ENCODE results near the gene SCAMP4.

Gene SCAMP4

GRCh38 chr19:1917146-1917545, 11.9 kb downstream of the SCAMP4 start:
- DNase-seq = no peak

DNA sequence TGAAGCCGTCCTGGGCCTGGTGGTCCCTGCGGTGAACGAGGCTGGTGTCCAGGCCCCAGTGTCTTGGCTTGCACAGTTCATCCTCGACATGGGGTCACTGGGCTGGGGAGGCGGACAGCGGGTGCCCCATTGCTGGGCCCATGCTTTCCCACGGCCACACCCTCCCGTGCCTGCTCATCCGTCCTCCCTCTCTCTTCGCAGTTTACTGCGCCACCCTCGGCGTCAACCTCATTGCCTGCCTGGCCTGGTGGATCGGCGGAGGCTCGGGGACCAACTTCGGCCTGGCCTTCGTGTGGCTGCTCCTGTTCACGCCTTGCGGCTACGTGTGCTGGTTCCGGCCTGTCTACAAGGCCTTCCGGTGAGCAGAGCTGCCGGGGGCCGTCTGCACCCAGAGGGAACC, 12.7 kb downstream of the SCAMP4 start:
- no peak for DNase-seq

DNA sequence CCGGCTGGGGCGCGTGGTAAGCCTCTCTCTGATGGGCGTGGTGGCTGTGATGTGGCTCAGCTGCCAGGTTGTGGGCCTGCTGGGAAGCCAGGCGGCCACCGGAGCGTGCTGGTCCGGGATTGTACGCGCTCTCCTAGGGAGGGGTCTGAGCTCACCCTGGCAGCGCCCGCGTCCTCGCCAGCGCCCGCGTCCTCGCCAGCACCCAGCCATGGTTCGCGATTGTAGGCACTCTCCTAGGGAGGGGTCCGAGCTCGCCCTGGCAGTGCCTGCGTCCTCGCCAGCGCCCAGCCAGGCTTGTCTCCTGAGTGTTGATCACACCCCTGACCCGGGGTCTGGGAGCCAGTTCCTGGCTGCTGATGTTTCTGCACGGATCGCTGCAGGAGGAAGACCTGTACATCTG, 13.8 kb downstream of the SCAMP4 start:
- no peak for DNase-seq

DNA sequence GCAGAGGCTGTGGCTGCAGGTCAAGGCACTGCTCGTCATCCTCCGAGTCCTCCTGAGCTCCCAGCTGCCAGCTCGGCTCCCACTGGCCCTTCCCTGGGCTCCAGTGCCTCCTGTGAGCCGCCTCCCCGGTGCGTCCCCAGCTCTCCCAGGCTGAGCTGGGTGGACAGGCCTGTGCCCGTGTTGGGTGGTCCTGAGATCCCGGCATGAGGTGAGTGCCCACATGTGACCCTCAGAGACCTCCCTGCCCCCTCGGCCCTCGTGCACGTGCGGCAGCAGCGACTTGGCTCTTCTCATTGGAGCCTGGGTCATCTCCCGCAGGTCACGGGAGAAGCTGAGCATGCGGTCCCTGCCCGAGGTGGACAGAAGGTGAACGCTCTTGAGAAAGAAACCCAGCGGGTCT, 15.4 kb downstream of the SCAMP4 start:
- no peak for DNase-seq

DNA sequence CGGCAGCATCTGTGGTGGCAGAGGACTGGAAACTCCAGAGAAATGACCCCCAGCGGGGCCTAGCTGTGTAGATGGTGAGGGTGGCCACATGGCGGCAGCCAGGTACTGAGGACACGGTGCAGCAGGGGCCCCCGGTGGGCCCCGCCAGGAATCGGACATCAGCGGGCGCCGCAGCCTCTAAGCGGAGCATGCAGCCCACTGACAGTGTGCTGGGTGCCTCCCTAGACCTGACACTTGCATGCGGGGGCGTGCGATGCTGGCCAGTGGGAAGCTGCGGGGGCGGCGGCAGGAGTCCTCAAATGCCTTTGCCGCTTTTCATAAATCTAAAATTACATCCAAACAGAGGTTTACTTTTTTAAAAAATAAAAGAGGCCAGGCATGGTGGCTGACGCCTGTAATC, 16.1 kb downstream of the SCAMP4 start:
- DNase-seq = no peak

DNA sequence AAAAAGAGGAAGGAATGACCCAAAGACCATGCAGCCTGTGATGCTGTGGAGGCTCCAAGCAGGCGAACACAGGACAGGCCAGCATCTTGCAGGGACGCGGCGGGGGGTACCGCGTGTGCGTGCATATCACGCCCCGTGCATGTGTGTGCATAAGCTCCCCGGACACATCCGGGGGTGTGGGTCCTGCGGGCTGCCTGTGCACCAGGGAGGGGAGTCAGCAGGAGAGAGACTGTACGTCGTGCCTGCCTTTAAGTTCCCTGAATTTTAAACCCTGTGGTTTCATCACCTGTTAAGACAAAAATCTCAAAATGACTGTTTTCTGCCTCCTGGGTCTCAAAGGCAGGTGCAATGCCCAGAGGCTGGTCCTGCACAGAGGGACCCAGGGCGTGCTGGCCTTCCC, 16.6 kb downstream of the SCAMP4 start:
- no peak for DNase-seq

DNA sequence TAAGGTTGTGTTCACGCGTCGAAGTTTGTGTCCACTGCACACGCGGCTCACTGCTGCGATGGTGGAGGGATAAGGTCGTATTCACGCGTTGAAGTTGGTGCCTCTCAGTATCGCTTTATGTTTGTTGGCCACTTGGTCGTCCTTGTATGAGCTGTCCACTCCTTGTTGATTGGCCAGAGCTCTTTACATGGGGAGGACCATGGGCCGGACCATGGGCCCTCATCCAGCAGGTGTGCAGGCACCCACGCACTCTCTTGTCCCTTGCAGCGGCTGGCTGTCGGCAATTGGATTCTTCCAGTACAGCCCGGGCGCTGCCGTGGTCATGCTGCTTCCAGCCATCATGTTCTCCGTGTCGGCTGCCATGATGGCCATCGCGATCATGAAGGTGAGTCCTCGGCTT, 17.6 kb downstream of the SCAMP4 start:
- no peak for DNase-seq

DNA sequence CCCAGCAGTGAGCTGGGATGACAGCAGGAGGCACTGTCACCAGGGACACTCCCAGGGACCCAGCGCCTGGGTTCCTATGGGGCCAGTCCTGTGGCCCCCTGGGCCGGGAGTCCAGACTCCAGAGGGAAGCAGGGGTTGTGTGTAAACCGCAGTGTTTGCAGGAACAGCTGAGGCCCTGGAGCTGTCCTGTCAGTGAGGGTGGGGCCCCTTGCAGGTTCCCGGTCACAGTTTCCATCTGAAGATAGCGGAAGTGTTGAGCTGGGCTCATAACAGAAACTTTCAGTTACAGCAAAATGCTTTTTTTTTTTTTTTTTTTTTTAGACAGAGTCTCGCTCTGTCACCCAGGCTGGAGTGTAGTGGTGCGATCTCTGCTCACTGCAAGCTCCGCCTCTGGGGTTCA, 18.1 kb downstream of the SCAMP4 start:
- DNase-seq = no peak

GRCh38 chr19:1924320-1924961, 19.2 kb downstream of the SCAMP4 start:
- no peak for DNase-seq

DNA sequence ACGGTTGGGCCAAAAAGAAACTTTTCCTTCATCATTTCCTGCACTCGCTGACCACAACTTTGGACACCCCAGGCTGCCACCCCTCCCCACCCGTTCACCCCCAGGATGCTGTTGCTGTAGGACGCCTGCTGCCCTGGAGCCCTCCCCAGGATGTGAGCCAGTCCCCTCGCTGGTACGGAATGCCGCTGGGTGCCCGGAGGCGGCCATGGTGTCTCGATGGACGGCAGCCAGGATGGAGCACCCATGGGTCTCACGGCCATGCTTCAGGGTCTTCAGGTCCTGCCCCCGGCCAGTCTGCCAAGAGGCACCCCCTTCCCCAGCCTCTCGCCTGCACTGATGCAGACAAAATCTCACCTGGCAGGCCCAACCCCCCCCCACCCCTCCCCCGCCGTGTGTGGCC, 20.3 kb downstream of the SCAMP4 start:
- DNase-seq = no peak

DNA sequence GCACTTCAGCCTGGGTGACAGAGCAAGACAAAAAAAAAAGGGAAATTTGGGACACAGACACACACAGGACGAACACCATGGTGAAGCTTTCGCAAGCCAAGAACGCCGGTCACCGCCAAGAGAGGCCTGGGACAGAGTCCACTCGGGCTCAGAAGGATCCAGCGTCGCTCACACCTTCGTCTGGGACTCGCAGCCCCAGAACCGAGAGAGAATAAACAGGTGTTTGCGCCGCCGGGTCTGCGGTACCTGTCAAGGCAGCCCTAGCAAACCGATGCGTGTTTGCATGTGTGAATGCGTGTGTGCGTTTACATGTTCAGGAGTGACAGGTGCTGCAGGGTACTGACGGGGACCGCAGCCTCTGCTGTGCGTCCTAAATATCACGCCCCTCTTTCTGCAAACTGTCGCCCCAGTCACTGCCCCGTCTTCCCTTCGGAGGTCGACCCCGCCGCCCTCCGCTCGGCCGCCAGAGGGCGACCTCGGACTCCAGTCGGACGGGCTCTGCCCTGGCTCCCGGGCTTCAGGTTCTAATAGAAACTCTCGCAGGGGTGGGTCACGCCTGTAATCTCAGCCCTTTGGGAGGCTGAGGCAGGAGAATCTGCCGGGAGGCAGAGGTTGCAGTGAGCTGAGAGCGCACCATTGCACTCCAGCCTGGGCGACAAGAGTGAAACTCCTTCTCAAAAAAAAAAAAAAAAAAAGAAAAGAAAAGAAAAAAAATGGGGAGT, 24.0 kb downstream of the SCAMP4 start:
- DNase-seq = peak; percentile 76

- DNase-seq = no peak
Measured at GRCh38 chr19:1931445-1931844, 26.2 kb downstream of the SCAMP4 start.

- DNase-seq = no peak
Measured at GRCh38 chr19:1932395-1932794, 27.2 kb downstream of the SCAMP4 start.

GRCh38 chr19:1933244-1933643, 28.0 kb downstream of the SCAMP4 start:
- no peak for DNase-seq

- no peak for DNase-seq
Measured at GRCh38 chr19:1933942-1934341, 28.7 kb downstream of the SCAMP4 start.

- peak; percentile 58 for DNase-seq
Measured at GRCh38 chr19:1935484-1936208, 30.4 kb downstream of the SCAMP4 start.

DNA sequence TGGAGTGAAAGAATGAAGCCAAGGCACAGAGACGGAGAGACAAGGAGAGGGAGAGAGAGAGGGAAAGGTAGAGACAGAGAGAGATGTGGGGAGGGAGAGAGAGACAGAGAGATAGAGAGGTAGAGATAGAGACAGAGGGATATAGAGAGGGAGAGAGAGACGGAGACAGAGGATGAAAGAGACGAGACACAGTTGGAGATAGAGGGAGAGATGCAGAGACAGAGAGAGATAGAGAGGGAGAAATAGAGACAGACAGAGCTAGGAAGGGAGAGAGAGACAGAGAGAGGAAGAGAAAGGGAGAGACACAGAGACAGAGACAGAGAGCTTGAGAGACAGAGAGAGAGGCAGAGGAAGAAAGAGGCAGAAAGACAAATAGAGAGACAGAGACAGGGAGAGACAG, 31.2 kb downstream of the SCAMP4 start:
- DNase-seq = no peak

GRCh38 chr19:1936916-1937610, 31.9 kb downstream of the SCAMP4 start:
- no peak for DNase-seq

DNA sequence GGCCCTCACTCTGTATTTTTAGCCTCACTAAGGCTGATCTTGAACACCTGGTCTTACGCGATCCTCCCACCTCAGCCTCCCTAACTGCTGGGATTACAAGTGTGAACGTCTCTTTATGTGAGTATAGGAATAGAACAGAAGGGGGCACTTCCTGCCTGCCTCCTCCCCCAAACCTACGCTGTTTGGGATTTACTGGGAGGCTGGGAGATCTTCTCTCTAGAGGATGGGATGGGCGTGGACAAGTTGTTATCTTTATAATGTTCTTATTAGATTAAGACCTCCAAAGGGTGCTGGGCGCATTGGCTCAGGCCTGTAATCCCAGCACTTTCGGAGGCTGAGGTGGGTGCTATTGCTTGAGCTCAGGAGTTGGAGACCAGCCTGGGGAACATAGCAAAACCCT, 32.9 kb downstream of the SCAMP4 start:
- no peak for DNase-seq

GRCh38 chr19:1941146-1942077, 36.2 kb downstream of the SCAMP4 start, which contains the start of gene CSNK1G2:
CSNK1G2 (plus strand) TSS chr19:1941172; CDS start chr19:1969773, 28,601 bp downstream.
- DNase-seq = no peak

DNA sequence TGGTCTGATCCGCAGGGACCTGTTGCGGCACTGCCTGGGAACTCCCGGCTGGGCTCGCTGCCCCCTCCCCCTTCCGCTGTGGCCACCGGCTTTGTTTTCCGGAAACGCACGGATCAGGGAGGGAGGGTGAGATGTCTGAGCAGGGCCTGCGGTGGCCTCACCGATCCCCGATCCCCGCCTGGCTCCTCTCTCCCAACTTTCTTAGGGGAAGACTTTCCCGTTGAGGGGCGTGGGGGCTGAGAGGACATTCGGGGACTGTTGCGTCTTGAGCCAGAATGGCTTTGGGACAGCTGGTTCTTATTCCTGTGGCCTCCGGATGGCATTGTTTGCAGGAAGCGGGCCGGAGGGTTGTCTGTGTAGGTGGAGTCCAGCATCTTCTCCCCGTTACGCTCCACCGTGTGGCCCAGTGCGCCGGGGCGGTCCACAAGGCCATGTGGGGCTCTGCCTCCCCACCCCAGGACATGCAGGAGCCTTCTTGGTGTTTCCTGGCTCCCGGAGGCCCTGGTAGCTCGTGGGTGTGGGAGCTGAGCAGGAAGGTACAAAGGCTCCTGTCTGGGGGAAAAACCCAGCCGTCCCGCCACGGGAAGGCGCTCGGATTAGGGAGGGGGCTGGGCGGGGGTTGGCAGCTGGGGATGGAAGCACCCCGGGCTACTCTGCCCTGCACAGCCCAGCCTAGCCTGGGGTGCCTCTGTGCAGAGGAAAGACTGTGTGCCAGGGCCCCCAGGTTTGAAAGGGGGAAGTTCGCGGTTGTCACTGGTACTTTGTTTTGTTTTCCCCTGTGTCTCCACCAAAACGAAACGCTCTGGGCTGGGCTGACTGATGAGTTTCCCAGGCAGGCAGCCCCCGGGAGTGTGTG, 37.1 kb downstream of the SCAMP4 start:
- peak; percentile 63 for DNase-seq
